HAP-1 (cell line): ENCODE data around the gene POLR3K.
"Not testable (repeated sequence)": the region's sequence is repeated elsewhere in the genome, so short reads cannot be mapped to it uniquely, and the experiment has no call there.

Experiments used
- DNase-seq, 2 experiments: peaks; one replicate each; pipeline ENCODE4 v3.0.0-alpha.2; 2016 to 2020; ENCODE audit warnings: low spot score in 2 of 2
- H3K27me3 ChIP-seq: fragments of 250-450 bp; sonication (Bioruptor Pico); 2 replicates; pipeline ENCODE4 v1.5.1; 2020; ENCODE audit warnings: low read depth, mild to moderate bottlenecking, moderate library complexity
- H3K36me3 ChIP-seq: fragments of 250-450 bp; sonication (Bioruptor Pico); replicated peaks from 2 replicates; pipeline ENCODE4 v1.5.1; 2020; ENCODE audit warnings: mild to moderate bottlenecking
- H3K4me1 ChIP-seq: fragments of 250-450 bp; sonication (Bioruptor Pico); 2 replicates; pipeline ENCODE4 v1.5.1; 2020; ENCODE audit warnings: mild to moderate bottlenecking
- H3K4me3 ChIP-seq: fragments of 250-450 bp; sonication (Bioruptor Pico); 2 replicates; pipeline ENCODE4 v1.5.1; 2020; ENCODE audit warnings: mild to moderate bottlenecking, moderate library complexity
- H3K9me3 ChIP-seq: fragments of 250-450 bp; sonication (Bioruptor Pico); 2 replicates; pipeline ENCODE4 v1.5.1; 2020; ENCODE audit warnings: mild to moderate bottlenecking, moderate library complexity
- in situ Hi-C: fragments of 300-500 bp; cut with MboI; formaldehyde crosslinking; loops from 3 replicates; pipeline ENCODE4 v1.14.3; 2020; ENCODE audit warnings: low sequenced_read_pairs, inconsistent platforms, mixed read lengths

The POLR3K gene

GRCh38 chr16:36336-36984 lies 16.9 kb downstream of the POLR3K start:
- Histone ChIP-seq H3K36me3 (peaks cover 9% of the 10 kb centered on the region), H3K4me3 (no peak overlapping the region)

GRCh38 chr16:35678-36305 lies 17.6 kb downstream of the POLR3K start:
- Histone ChIP-seq H3K4me3 (no peak overlapping the region), H3K9me3 (no peaks in the 10 kb centered on the region), H3K4me1 (no peaks in the 10 kb centered on the region), H3K36me3 (peaks cover 4% of the 10 kb centered on the region), H3K27me3 (no peaks in the 10 kb centered on the region)
- in situ Hi-C loops, result no loop called here
- DNase-seq, result no peak

More at GRCh38 chr16:36336-36984, 16.9 kb downstream of the POLR3K start:
- H3K4me1 ChIP-seq, result no peaks in the 10 kb centered on the region
- in situ Hi-C loops, result no loop called here
- H3K27me3 ChIP-seq, result no peaks in the 10 kb centered on the region
- DNase-seq, result no peak
- no peaks in the 10 kb centered on the region for H3K9me3 ChIP-seq

GRCh38 chr16:35011-35677 lies 18.3 kb downstream of the POLR3K start:
- no peak overlapping the region for H3K4me3 ChIP-seq
- no peaks in the 10 kb centered on the region for H3K4me1 ChIP-seq
- no peaks in the 10 kb centered on the region for H3K9me3 ChIP-seq
- DNase-seq, result no peak
- no peaks in the 10 kb centered on the region for H3K27me3 ChIP-seq
- peaks cover 4% of the 10 kb centered on the region for H3K36me3 ChIP-seq
- in situ Hi-C loops, result no loop called here

- Histone ChIP-seq H3K9me3 (no peaks in the 10 kb centered on the region), H3K4me3 (no peak overlapping the region), H3K36me3 (peaks cover 4% of the 10 kb centered on the region), H3K4me1 (no peaks in the 10 kb centered on the region), H3K27me3 (no peaks in the 10 kb centered on the region)
- in situ Hi-C loops, result no loop called here
- no peak for DNase-seq
Measured at GRCh38 chr16:34648-34987, 18.8 kb downstream of the POLR3K start.

- in situ Hi-C loops, result no loop called here
- no peak for DNase-seq
- Histone ChIP-seq H3K4me3 (no peak overlapping the region), H3K4me1 (no peaks in the 10 kb centered on the region), H3K27me3 (no peaks in the 10 kb centered on the region), H3K36me3 (peaks cover 2% of the 10 kb centered on the region), H3K9me3 (no peaks in the 10 kb centered on the region)
Measured at GRCh38 chr16:33877-34647, 19.3 kb downstream of the POLR3K start.

- H3K4me1 ChIP-seq, H3K9me3 ChIP-seq, H3K27me3 ChIP-seq, H3K36me3 ChIP-seq, in situ Hi-C loops, DNase-seq, H3K4me3 ChIP-seq: not testable (repeated sequence)
Measured at GRCh38 chr16:33154-33876, 20.1 kb downstream of the POLR3K start.

- in situ Hi-C loops, H3K4me3 ChIP-seq: not testable (repeated sequence)
Measured at GRCh38 chr16:30627-31026, 22.8 kb downstream of the POLR3K start.

GRCh38 chr16:25926-26348 lies 27.5 kb downstream of the POLR3K start:
- not testable (repeated sequence) for H3K4me1 ChIP-seq, H3K4me3 ChIP-seq

More at GRCh38 chr16:30627-31026, 22.8 kb downstream of the POLR3K start:
- DNase-seq, H3K36me3 ChIP-seq, H3K9me3 ChIP-seq, H3K27me3 ChIP-seq, H3K4me1 ChIP-seq: not testable (repeated sequence)

GRCh38 chr16:24151-24550 lies 29.3 kb downstream of the POLR3K start:
- H3K4me1 ChIP-seq, in situ Hi-C loops, H3K4me3 ChIP-seq, DNase-seq, H3K9me3 ChIP-seq, H3K27me3 ChIP-seq, H3K36me3 ChIP-seq: not testable (repeated sequence)

More at GRCh38 chr16:25926-26348, 27.5 kb downstream of the POLR3K start:
- H3K9me3 ChIP-seq, in situ Hi-C loops, H3K36me3 ChIP-seq, DNase-seq, H3K27me3 ChIP-seq: not testable (repeated sequence)

- in situ Hi-C loops, H3K4me1 ChIP-seq, DNase-seq, H3K4me3 ChIP-seq, H3K9me3 ChIP-seq, H3K36me3 ChIP-seq, H3K27me3 ChIP-seq: not testable (repeated sequence)
Measured at GRCh38 chr16:20886-21285, 32.5 kb downstream of the POLR3K start.

GRCh38 chr16:17062-17765 lies 36.2 kb downstream of the POLR3K start:
- in situ Hi-C loops, H3K9me3 ChIP-seq, H3K27me3 ChIP-seq, H3K36me3 ChIP-seq, H3K4me3 ChIP-seq, DNase-seq, H3K4me1 ChIP-seq: not testable (repeated sequence)

GRCh38 chr16:10772-11171 lies 42.6 kb downstream of the POLR3K start:
- H3K36me3 ChIP-seq, H3K4me1 ChIP-seq, in situ Hi-C loops, H3K4me3 ChIP-seq, H3K9me3 ChIP-seq, H3K27me3 ChIP-seq: not testable (repeated sequence)
- peak in 1 of 2 experiments; percentile 93 for DNase-seq
